Measurements from ENCODE around the gene FOXRED1. TPM values are rescaled to one million over a fixed set of nuclear protein-coding genes. Genes with fewer than 3 reads are reported as not detected.
A peak's percentile ranks its signal among the peaks of the same experiment; 100 is the strongest.

FOXRED1 gene
- total RNA-seq, 1 experiment from 2014 or later: 44.8 TPM

GRCh38 chr11:126317756-126318573 is 49.0 kb downstream of the FOXRED1 start:
- CTCF ChIA-PET: no interaction called here
- DNase-seq (ENCODE audit: low read depth, low spot score) (no peak), ATAC-seq (peak; percentile 49; the same call in 1 of the 2 replicates)
- intact Hi-C loops (cut with micrococcal nuclease; ENCODE audit: unreplicated experiment): loop anchor here (10.0 kb wide), 1 partner anchor 107 kb away; no protein-coding TSS in a partner anchor
- H3K4me3 ChIP-seq (ENCODE audit: low read depth in 2 of 2, low read length in 2 of 2): no peak overlapping the region
- no peaks in the 10 kb centered on the region for H3K36me3 ChIP-seq (ENCODE audit: control insufficient read depth, insufficient read depth, low read length)
- H3K27me3 ChIP-seq (ENCODE audit: control insufficient read depth, insufficient read depth, low read length): no peaks in the 10 kb centered on the region
- no peak for TF ChIP-seq SIN3A (IDR thresholded peaks at IDR 0.05; ENCODE audit: borderline replicate concordance, insufficient read depth, low read depth, low read length)
- TF ChIP-seq REST (IDR thresholded peaks at IDR 0.05; ENCODE audit: insufficient read depth in 1 of 2, low read depth in 2 of 2, low read length in 1 of 2): no peak
- no peak for TF ChIP-seq POLR2AphosphoS5 (IDR thresholded peaks at IDR 0.05; ENCODE audit: low read depth, low read length)
- TF ChIP-seq CTCF (IDR thresholded peaks at IDR 0.05): no peak
- TF ChIP-seq TCF7L2 (IDR thresholded peaks at IDR 0.05; ENCODE audit: low read depth, low read length): no peak
- H3K27ac ChIP-seq (ENCODE audit: low read length): no peak overlapping the region
- no TSS peak for BruUV-seq (replicated peaks)
- in situ Hi-C loops (cut with HindIII; ENCODE audit: low pct_unique_long_range_greater_than_20kb, low sequenced_read_pairs): no loop called here
- POLR2A ChIA-PET: no interaction called here
- no peaks in the 10 kb centered on the region for H3K4me1 ChIP-seq (ENCODE audit: control insufficient read depth, insufficient read depth, low read length)
- no peaks in the 10 kb centered on the region for H3K9me3 ChIP-seq (ENCODE audit: control insufficient read depth, insufficient read depth, low read depth, low read length)

- in situ Hi-C loops (cut with HindIII; ENCODE audit: low pct_unique_long_range_greater_than_20kb, low sequenced_read_pairs) (no loop called here), intact Hi-C loops (cut with micrococcal nuclease; ENCODE audit: unreplicated experiment) (loop anchor here (10.0 kb wide), 1 partner anchor 106 kb away; no protein-coding TSS in a partner anchor)
- no peak overlapping the region for H3K27ac ChIP-seq (ENCODE audit: low read length)
- H3K27me3 ChIP-seq (ENCODE audit: control insufficient read depth, insufficient read depth, low read length): no peaks in the 10 kb centered on the region
- CTCF ChIA-PET: interaction anchor here (1.2 kb wide), 1 partner anchor 8 kb away, joined by 5 read pairs; no protein-coding TSS in a partner anchor
- no peaks in the 10 kb centered on the region for H3K36me3 ChIP-seq (ENCODE audit: control insufficient read depth, insufficient read depth, low read length)
- no peaks in the 10 kb centered on the region for H3K9me3 ChIP-seq (ENCODE audit: control insufficient read depth, insufficient read depth, low read depth, low read length)
- 0 out of 2 replicates have a peak, but pooled peaks have one; percentile 38 for ATAC-seq
- no TSS peak for BruUV-seq (replicated peaks)
- H3K4me1 ChIP-seq (ENCODE audit: control insufficient read depth, insufficient read depth, low read length): no peaks in the 10 kb centered on the region
- no peak for DNase-seq (ENCODE audit: low read depth, low spot score)
- H3K4me3 ChIP-seq (ENCODE audit: low read depth in 2 of 2, low read length in 2 of 2): no peak overlapping the region
- POLR2A ChIA-PET: interaction anchor here (0.6 kb wide), 1 partner anchor 96 kb away, joined by 7 read pairs; no protein-coding TSS in a partner anchor
- TF ChIP-seq SIN3A (IDR thresholded peaks at IDR 0.05; ENCODE audit: borderline replicate concordance, insufficient read depth, low read depth, low read length) (no peak), POLR2AphosphoS5 (IDR thresholded peaks at IDR 0.05; ENCODE audit: low read depth, low read length) (no peak), TCF7L2 (IDR thresholded peaks at IDR 0.05; ENCODE audit: low read depth, low read length) (no peak), CTCF (IDR thresholded peaks at IDR 0.05) (no peak), REST (IDR thresholded peaks at IDR 0.05; ENCODE audit: insufficient read depth in 1 of 2, low read depth in 2 of 2, low read length in 1 of 2) (no peak)
Observed at GRCh38 chr11:126318574-126319373, 49.8 kb downstream of the FOXRED1 start.

Measured in Panc1 (cell line).